Ramos (cell line): ENCODE measurements around the gene UBB.
"Not testable (repeated sequence)": the region's sequence is repeated elsewhere in the genome, so short reads cannot be mapped to it uniquely, and the experiment has no call there.

ENCODE experiments used
- in situ Hi-C: fragments of 300-500 bp; cut with MboI; formaldehyde crosslinking; loops from one replicate; pipeline ENCODE4 v1.14.3; 2022; ENCODE audit warnings: low sequenced_read_pairs; ENCODE audit not compliant: unreplicated experiment

The UBB gene

GRCh38 chr17:16374146-16374938 is 6.5 kb upstream of the UBB start:
- in situ Hi-C loops, result no loop called here

GRCh38 chr17:16377941-16378341 is 3.0 kb upstream of the UBB start:
- in situ Hi-C loops, result no loop called here

GRCh38 chr17:16378636-16379282 is 2.1 kb upstream of the UBB start:
- in situ Hi-C loops, result no loop called here

GRCh38 chr17:16379654-16380053 is 1.2 kb upstream of the UBB start:
- in situ Hi-C loops, result no loop called here

GRCh38 chr17:16381496-16381820 is 567 bp downstream of the UBB start:
- in situ Hi-C loops, result no loop called here

- in situ Hi-C loops, result no loop called here
Observed at GRCh38 chr17:16383216-16383615, 2.3 kb downstream of the UBB start.

GRCh38 chr17:16383772-16384287 is 2.9 kb downstream of the UBB start:
- in situ Hi-C loops, result no loop called here

GRCh38 chr17:16384557-16384956 is 3.7 kb downstream of the UBB start:
- in situ Hi-C loops, result no loop called here

- in situ Hi-C loops, result not testable (repeated sequence)
Observed at GRCh38 chr17:16386126-16386507, 5.2 kb downstream of the UBB start.

- in situ Hi-C loops, result no loop called here
Observed at GRCh38 chr17:16391451-16391850, 10.6 kb downstream of the UBB start.

GRCh38 chr17:16392491-16392890 is 11.6 kb downstream of the UBB start:
- in situ Hi-C loops, result not testable (repeated sequence)

GRCh38 chr17:16395887-16396286 is 15.0 kb downstream of the UBB start:
- in situ Hi-C loops, result not testable (repeated sequence)

GRCh38 chr17:16396693-16397092 is 15.8 kb downstream of the UBB start:
- in situ Hi-C loops, result not testable (repeated sequence)

GRCh38 chr17:16398270-16399267 is 17.7 kb downstream of the UBB start:
- in situ Hi-C loops, result no loop called here

- in situ Hi-C loops, result not testable (repeated sequence)
Observed at GRCh38 chr17:16403847-16404246, 23.0 kb downstream of the UBB start.

- in situ Hi-C loops, result no loop called here
Observed at GRCh38 chr17:16406742-16407674, 26.1 kb downstream of the UBB start.

- in situ Hi-C loops, result no loop called here
Observed at GRCh38 chr17:16407911-16408588, 27.2 kb downstream of the UBB start.

- in situ Hi-C loops, result no loop called here
Observed at GRCh38 chr17:16415031-16415924, 34.4 kb downstream of the UBB start, which contains the start of gene TRPV2. TSS of gene TRPV2 (plus strand) at chr17:16415571. CDS start at chr17:16417669, 2,098 bp downstream.
